ENCODE results near the gene PAQR4.

DNA sequence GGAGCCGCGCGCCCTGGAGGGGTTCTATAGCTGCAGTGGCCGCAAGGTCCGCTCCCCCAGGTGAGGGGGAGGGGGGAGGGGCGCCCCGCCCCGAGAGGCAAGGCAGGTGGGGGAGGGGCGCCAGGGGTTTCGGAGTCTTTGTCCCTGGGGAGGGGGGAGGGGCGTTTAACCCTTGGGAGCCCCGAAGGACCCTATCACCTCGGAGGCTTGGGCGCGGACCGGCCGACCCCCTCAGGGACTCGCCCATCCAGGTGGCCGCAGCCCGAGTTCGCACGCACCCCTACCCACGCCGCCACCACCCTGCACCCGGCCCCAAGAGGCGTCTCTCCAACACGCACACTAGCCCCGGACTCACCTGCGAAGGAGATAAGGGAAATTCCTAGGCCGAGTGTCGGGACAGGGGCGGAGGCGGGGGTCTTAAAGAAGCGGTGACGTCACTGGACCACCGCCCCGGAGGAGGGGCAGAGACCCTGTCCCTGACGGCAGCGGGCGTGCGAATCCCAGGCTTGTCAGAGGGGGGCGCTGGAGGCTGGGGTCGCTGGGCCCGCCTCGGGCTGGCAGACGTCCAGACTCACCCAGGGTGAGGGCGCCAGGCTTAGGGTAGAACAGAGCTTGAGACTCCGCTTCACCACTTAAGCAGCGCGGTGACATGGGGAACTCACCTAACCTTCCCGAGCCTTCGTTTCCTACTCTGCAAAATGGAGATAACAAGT, 48.8 kb downstream of the PAQR4 start, which contains the start of gene CLDN6:
- TF ChIP-seq, protein P1, sequence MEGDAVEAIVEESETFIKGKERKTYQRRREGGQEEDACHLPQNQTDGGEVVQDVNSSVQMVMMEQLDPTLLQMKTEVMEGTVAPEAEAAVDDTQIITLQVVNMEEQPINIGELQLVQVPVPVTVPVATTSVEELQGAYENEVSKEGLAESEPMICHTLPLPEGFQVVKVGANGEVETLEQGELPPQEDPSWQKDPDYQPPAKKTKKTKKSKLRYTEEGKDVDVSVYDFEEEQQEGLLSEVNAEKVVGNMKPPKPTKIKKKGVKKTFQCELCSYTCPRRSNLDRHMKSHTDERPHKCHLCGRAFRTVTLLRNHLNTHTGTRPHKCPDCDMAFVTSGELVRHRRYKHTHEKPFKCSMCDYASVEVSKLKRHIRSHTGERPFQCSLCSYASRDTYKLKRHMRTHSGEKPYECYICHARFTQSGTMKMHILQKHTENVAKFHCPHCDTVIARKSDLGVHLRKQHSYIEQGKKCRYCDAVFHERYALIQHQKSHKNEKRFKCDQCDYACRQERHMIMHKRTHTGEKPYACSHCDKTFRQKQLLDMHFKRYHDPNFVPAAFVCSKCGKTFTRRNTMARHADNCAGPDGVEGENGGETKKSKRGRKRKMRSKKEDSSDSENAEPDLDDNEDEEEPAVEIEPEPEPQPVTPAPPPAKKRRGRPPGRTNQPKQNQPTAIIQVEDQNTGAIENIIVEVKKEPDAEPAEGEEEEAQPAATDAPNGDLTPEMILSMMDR (IDR thresholded peaks at IDR 0.05): peak in 2 of 6 experiments; percentile 3 to 12
- TF ChIP-seq POLR2A (IDR thresholded peaks at IDR 0.05): no peak

Measured in esophagus squamous epithelium (tissue), 4 donors.